T-helper 17 cell (primary cell): Measurements from ENCODE around the gene ADPGK. TPM values are rescaled to one million over a fixed set of nuclear protein-coding genes. Genes with fewer than 3 reads are reported as not detected.
"Not testable (repeated sequence)": the region's sequence is repeated elsewhere in the genome, so short reads cannot be mapped to it uniquely, and the experiment has no call there.

Source experiments
- ATAC-seq: fragments of 150-1000 bp; cut with Tn5 transposase; 2 replicates; pipeline ENCODE4 v1.10.0; 2021; ENCODE audit warnings: mild to moderate bottlenecking, moderate library complexity
- DNase-seq, 3 donors: peaks; one replicate each; pipeline versions ENCODE4 v3.0.0 to v3.0.0-alpha.2; 2020 to 2021
- H3K9me3 ChIP-seq: one replicate; pipeline ENCODE4 v1.7.0; 2013; ENCODE audit warnings: low read length, mild to moderate bottlenecking; ENCODE audit not compliant: control insufficient read depth, poor library complexity, severe bottlenecking
- H3K27ac Mint-ChIP-seq: one replicate; pipeline ENCODE4 v1.8.0; 2022; ENCODE audit warnings: mild to moderate bottlenecking, moderate library complexity, mixed read lengths
- H3K27me3 Mint-ChIP-seq: one replicate; pipeline ENCODE4 v1.8.0; 2022; ENCODE audit warnings: mixed read lengths
- H3K36me3 Mint-ChIP-seq: one replicate; pipeline ENCODE4 v1.8.0; 2022; ENCODE audit warnings: low read depth, mixed read lengths
- H3K4me1 Mint-ChIP-seq: one replicate; pipeline ENCODE4 v1.8.0; 2022; ENCODE audit warnings: mild to moderate bottlenecking, mixed read lengths
- H3K4me3 Mint-ChIP-seq: one replicate; pipeline ENCODE4 v1.8.0; 2022; ENCODE audit warnings: mild to moderate bottlenecking, moderate library complexity, mixed read lengths
- total RNA-seq, 4 donors: library from RNA in 2 of 4; stranded (reverse) in 2 of 4; gene quantifications; one replicate each; pipeline ENCODE4 v1.2.3 and lab custom pipeline; 2022 to 2026

ADPGK gene
- total RNA-seq = 100 to 1,000 TPM; 115 to 124 TPM
- total RNA-seq (lab: John Stamatoyannopoulos, UW) = 122 to 168 reads per million in 2 donors

- Mint-ChIP-seq H3K4me3 (peak within 1 kb of the TSS; percentile 99), H3K36me3 (peaks cover 7% of the 10 kb centered on the region), H3K27ac (peak within 1 kb of the TSS; percentile 95), H3K4me1 (peaks cover 63% of the 10 kb centered on the region), H3K27me3 (no peaks in the 10 kb centered on the region)
- peak; percentile 80 for ATAC-seq
- no peaks in the 10 kb centered on the region for H3K9me3 ChIP-seq
- DNase-seq = peak; percentile 94 to 97 (median 96)
These were observed at the start of gene ADPGK for GRCh38 chr15:72783640-72784455. ADPGK (minus strand) TSS chr15:72783758; CDS start chr15:72783691, 67 bp downstream.

GRCh38 chr15:72827226-72827625 is 43.7 kb upstream of the ADPGK start:
- Mint-ChIP-seq H3K27me3 (peaks cover 38% of the 10 kb centered on the region), H3K4me1 (peaks cover 2% of the 10 kb centered on the region), H3K4me3 (no peak overlapping the region), H3K27ac (no peak overlapping the region), H3K36me3 (peaks cover 4% of the 10 kb centered on the region)
- ATAC-seq = no peak
- no peak for DNase-seq
- H3K9me3 ChIP-seq = no peaks in the 10 kb centered on the region

GRCh38 chr15:72826611-72827010 is 43.1 kb upstream of the ADPGK start:
- Mint-ChIP-seq H3K4me3 (no peak overlapping the region), H3K36me3 (peaks cover 4% of the 10 kb centered on the region), H3K27ac (no peak overlapping the region), H3K4me1 (peaks cover 2% of the 10 kb centered on the region), H3K27me3 (peaks cover 31% of the 10 kb centered on the region)
- H3K9me3 ChIP-seq = no peaks in the 10 kb centered on the region
- no peak for ATAC-seq
- DNase-seq = no peak

- ATAC-seq = no peak
- DNase-seq = no peak
- no peak overlapping the region for H3K27ac Mint-ChIP-seq
- peaks cover 2% of the 10 kb centered on the region for H3K36me3 Mint-ChIP-seq
- H3K4me1 Mint-ChIP-seq = peaks cover 2% of the 10 kb centered on the region
- peaks cover 28% of the 10 kb centered on the region for H3K27me3 Mint-ChIP-seq
- H3K9me3 ChIP-seq = no peaks in the 10 kb centered on the region
- H3K4me3 Mint-ChIP-seq = no peak overlapping the region
These were observed 42.3 kb upstream of the ADPGK start for GRCh38 chr15:72825829-72826228.

- H3K4me3 Mint-ChIP-seq = no peak overlapping the region
- H3K27ac Mint-ChIP-seq = no peak overlapping the region
These were observed 41.2 kb upstream of the ADPGK start for GRCh38 chr15:72824781-72825180.

GRCh38 chr15:72824112-72824511 is 40.6 kb upstream of the ADPGK start:
- H3K4me3 Mint-ChIP-seq = no peak overlapping the region
- H3K4me1 Mint-ChIP-seq = peaks cover 2% of the 10 kb centered on the region
- no peaks in the 10 kb centered on the region for H3K36me3 Mint-ChIP-seq
- no peak overlapping the region for H3K27ac Mint-ChIP-seq
- H3K9me3 ChIP-seq = no peaks in the 10 kb centered on the region
- H3K27me3 Mint-ChIP-seq = peaks cover 31% of the 10 kb centered on the region
- DNase-seq (no peak), ATAC-seq (no peak)

More at GRCh38 chr15:72824781-72825180, 41.2 kb upstream of the ADPGK start:
- H3K9me3 ChIP-seq = no peaks in the 10 kb centered on the region
- DNase-seq = no peak
- H3K27me3 Mint-ChIP-seq = peaks cover 28% of the 10 kb centered on the region
- no peak for ATAC-seq
- H3K4me1 Mint-ChIP-seq = peaks cover 2% of the 10 kb centered on the region
- no peaks in the 10 kb centered on the region for H3K36me3 Mint-ChIP-seq

- peaks cover 5% of the 10 kb centered on the region for H3K4me1 Mint-ChIP-seq
- H3K9me3 ChIP-seq = no peaks in the 10 kb centered on the region
- H3K36me3 Mint-ChIP-seq = no peaks in the 10 kb centered on the region
- ATAC-seq (no peak), DNase-seq (no peak)
- H3K27me3 Mint-ChIP-seq = peaks cover 33% of the 10 kb centered on the region
- H3K27ac Mint-ChIP-seq = no peak overlapping the region
- H3K4me3 Mint-ChIP-seq = no peak overlapping the region
These were observed 36.7 kb upstream of the ADPGK start for GRCh38 chr15:72820278-72820677.

- no peak overlapping the region for H3K4me3 Mint-ChIP-seq
- no peak for DNase-seq
- peaks cover 27% of the 10 kb centered on the region for H3K27me3 Mint-ChIP-seq
- ATAC-seq = no peak
- H3K9me3 ChIP-seq = no peaks in the 10 kb centered on the region
- peaks cover 3% of the 10 kb centered on the region for H3K4me1 Mint-ChIP-seq
- no peak overlapping the region for H3K27ac Mint-ChIP-seq
- no peaks in the 10 kb centered on the region for H3K36me3 Mint-ChIP-seq
These were observed 35.1 kb upstream of the ADPGK start for GRCh38 chr15:72818632-72819031.

GRCh38 chr15:72813345-72814004 is 29.9 kb upstream of the ADPGK start:
- no peaks in the 10 kb centered on the region for H3K9me3 ChIP-seq
- DNase-seq (no peak), ATAC-seq (no peak)
- H3K4me3 Mint-ChIP-seq = no peak overlapping the region
- H3K27ac Mint-ChIP-seq = no peak overlapping the region
- peaks cover 13% of the 10 kb centered on the region for H3K27me3 Mint-ChIP-seq
- H3K36me3 Mint-ChIP-seq = no peaks in the 10 kb centered on the region
- peaks cover 14% of the 10 kb centered on the region for H3K4me1 Mint-ChIP-seq

- peak; percentile 60 for ATAC-seq
- Mint-ChIP-seq H3K36me3 (no peaks in the 10 kb centered on the region), H3K4me1 (peaks cover 12% of the 10 kb centered on the region), H3K4me3 (no peak overlapping the region), H3K27ac (peak overlapping the region; percentile 68), H3K27me3 (no peaks in the 10 kb centered on the region)
- no peaks in the 10 kb centered on the region for H3K9me3 ChIP-seq
- DNase-seq = no peak
These were observed 25.8 kb upstream of the ADPGK start for GRCh38 chr15:72809329-72809728.

- not testable (repeated sequence) for H3K4me3 Mint-ChIP-seq, ATAC-seq, H3K36me3 Mint-ChIP-seq, H3K27me3 Mint-ChIP-seq, H3K27ac Mint-ChIP-seq, DNase-seq, H3K9me3 ChIP-seq
- H3K4me1 Mint-ChIP-seq = peaks cover 12% of the 10 kb centered on the region
These were observed 23.8 kb upstream of the ADPGK start for GRCh38 chr15:72807346-72807745.

- no peak overlapping the region for H3K4me3 Mint-ChIP-seq
- H3K36me3 Mint-ChIP-seq = peaks cover 4% of the 10 kb centered on the region
- DNase-seq = no peak
- H3K27me3 Mint-ChIP-seq = peaks cover 26% of the 10 kb centered on the region
- H3K4me1 Mint-ChIP-seq = no peaks in the 10 kb centered on the region
- no peak overlapping the region for H3K27ac Mint-ChIP-seq
- no peaks in the 10 kb centered on the region for H3K9me3 ChIP-seq
- ATAC-seq = no peak
These were observed 19.4 kb upstream of the ADPGK start for GRCh38 chr15:72803006-72803405.

GRCh38 chr15:72801590-72802325 is 18.2 kb upstream of the ADPGK start:
- H3K27me3 Mint-ChIP-seq = peaks cover 26% of the 10 kb centered on the region
- no peak for ATAC-seq

More at GRCh38 chr15:72801590-72802325, 18.2 kb upstream of the ADPGK start:
- no peak for DNase-seq
- Mint-ChIP-seq H3K4me3 (no peak overlapping the region), H3K4me1 (peaks cover 2% of the 10 kb centered on the region), H3K36me3 (peaks cover 4% of the 10 kb centered on the region), H3K27ac (no peak overlapping the region)
- H3K9me3 ChIP-seq = no peaks in the 10 kb centered on the region
